HepG2 (cell line): ENCODE measurements around the gene FEV. TPM values are rescaled to one million over a fixed set of nuclear protein-coding genes. Genes with fewer than 3 reads are reported as not detected.

Experiments
- ATF5 ChIP-seq: sonication (generic); formaldehyde crosslinking; IDR thresholded peaks from 2 replicates; pipeline ENCODE4 v1.4.0; 2020; ENCODE audit warnings: mild to moderate bottlenecking, low read depth, missing genetic modification reagents
- BCL6 ChIP-seq: IDR thresholded peaks from 2 replicates; pipeline ENCODE4 v1.6.1; 2016; ENCODE audit warnings: missing genetic modification reagents, missing compliant biosample characterization
- CEBPZ ChIP-seq: IDR thresholded peaks from 2 replicates; pipeline ENCODE4 v1.6.1; 2012; ENCODE audit warnings: low read length, improper control_type of control experiment
- EEA1 ChIP-seq: sonication (generic); formaldehyde crosslinking; IDR thresholded peaks from 2 replicates; pipeline ENCODE4 v1.5.1; 2020; ENCODE audit warnings: mild to moderate bottlenecking, missing genetic modification reagents, borderline replicate concordance
- ESRRA ChIP-seq: sonication (generic); formaldehyde crosslinking; IDR thresholded peaks from 2 replicates; pipeline ENCODE4 v1.5.1; 2020; ENCODE audit warnings: mild to moderate bottlenecking, low read depth, missing genetic modification reagents
- HNF1B ChIP-seq: sonication (generic); formaldehyde crosslinking; IDR thresholded peaks from 2 replicates; pipeline ENCODE4 v1.5.1; 2020; ENCODE audit warnings: mild to moderate bottlenecking, moderate library complexity, missing genetic modification reagents
- HOXA9 ChIP-seq: sonication (generic); formaldehyde crosslinking; IDR thresholded peaks from 2 replicates; pipeline ENCODE4 v1.8.1; 2022; ENCODE audit warnings: missing genetic modification reagents, mild to moderate bottlenecking, moderate library complexity, borderline replicate concordance
- LBX2 ChIP-seq: sonication (generic); formaldehyde crosslinking; IDR thresholded peaks from 2 replicates; pipeline ENCODE4 v1.5.0; 2020; ENCODE audit warnings: missing genetic modification reagents, mild to moderate bottlenecking, borderline replicate concordance
- MTA3 ChIP-seq: sonication (generic); formaldehyde crosslinking; IDR thresholded peaks from 2 replicates; pipeline ENCODE4 v1.4.0; 2020; ENCODE audit warnings: missing genetic modification reagents
- NFKBIZ ChIP-seq: IDR thresholded peaks from 2 replicates; pipeline ENCODE4 v1.6.1; 2018; ENCODE audit warnings: missing genetic modification reagents, missing compliant biosample characterization
- NR0B2 ChIP-seq: sonication (generic); formaldehyde crosslinking; IDR thresholded peaks from 2 replicates; pipeline ENCODE4 v1.4.0; 2020; ENCODE audit warnings: mild to moderate bottlenecking, missing genetic modification reagents
- PHF21A ChIP-seq: sonication (generic); formaldehyde crosslinking; IDR thresholded peaks from 2 replicates; pipeline ENCODE4 v1.5.0; 2020; ENCODE audit warnings: mild to moderate bottlenecking, missing genetic modification reagents
- RNF2 ChIP-seq: fragments of 450-650 bp; conservative IDR thresholded peaks from 2 replicates; pipeline ENCODE4 v1.6.1; 2016; ENCODE audit warnings: low read depth
- SRY ChIP-seq: sonication (generic); formaldehyde crosslinking; IDR thresholded peaks from 2 replicates; pipeline ENCODE4 v1.8.0; 2022; ENCODE audit warnings: mild to moderate bottlenecking, missing genetic modification reagents
- TERF1 ChIP-seq: sonication (generic); formaldehyde crosslinking; IDR thresholded peaks from 2 replicates; pipeline ENCODE4 v1.8.0; 2022; ENCODE audit warnings: mild to moderate bottlenecking, missing genetic modification reagents, moderate library complexity
- TFE3 ChIP-seq: IDR thresholded peaks from 2 replicates; pipeline ENCODE4 v1.6.1; 2016
- XBP1 ChIP-seq: sonication (generic); formaldehyde crosslinking; IDR thresholded peaks from 2 replicates; pipeline ENCODE4 v1.5.0; 2020; ENCODE audit warnings: missing genetic modification reagents
- ZKSCAN5 ChIP-seq: sonication (generic); formaldehyde crosslinking; IDR thresholded peaks from 2 replicates; pipeline ENCODE4 v1.5.1; 2020; ENCODE audit warnings: mild to moderate bottlenecking, missing genetic modification reagents
- ZSCAN22 ChIP-seq: sonication (generic); formaldehyde crosslinking; IDR thresholded peaks from 2 replicates; pipeline ENCODE4 v1.4.0; 2020; ENCODE audit warnings: mild to moderate bottlenecking, missing genetic modification reagents
- polyA plus RNA-seq, 8 experiments: library from polyadenylated mRNA; depleted of rRNA in 3 of 8; stranded (reverse) in 7 of 8; unstranded in 1 of 8; fragments of >200 nt; fragmentation: Illumina TruSeq in 4 of 8; extraction: Trizol in 4 of 8; gene quantifications; 2 replicates each; pipeline versions ENCODE4 v1.2.1 to v1.2.3, GENCODE V29; 2011 to 2016; ENCODE audit warnings: low read depth in 4 of 8, missing spikeins in 1 of 8, mixed read lengths in 1 of 8; ENCODE audit not compliant: insufficient read depth in 1 of 8
- total RNA-seq, 5 experiments: library from RNA; depleted of rRNA; stranded (reverse); fragments of >200 nt; fragmentation: Illumina TruSeq; extraction: Trizol; gene quantifications; 2 replicates each; pipeline ENCODE4 v1.2.3, GENCODE V29; 2016; ENCODE audit warnings: low read depth in 1 of 5

FEV gene
- total and polyA plus RNA-seq, 2 of the 13 experiments (the other 11 are each of a cell fraction or from before 2014, with no cell fraction given) = not detected

- no peak for TF ChIP-seq MTA3 (CRISPR knock-in tag)
- TF ChIP-seq CEBPZ = no peak
- TF ChIP-seq ATF5 = no peak
- TF ChIP-seq XBP1 (CRISPR knock-in tag) = no peak
- no peak for TF ChIP-seq TERF1
- no peak for TF ChIP-seq NR0B2 (CRISPR knock-in tag)
- TF ChIP-seq HOXA9 (CRISPR knock-in tag) = no peak
- TF ChIP-seq TFE3 = peak; percentile 48; the same call in 1 of the 2 replicates
- TF ChIP-seq LBX2 (CRISPR knock-in tag) = 0 out of 2 replicates have a peak, but pooled peaks have one; percentile 22
- peak; percentile 98 for TF ChIP-seq BCL6 (CRISPR knock-in tag)
- peak; percentile 51; the same call in 1 of the 2 replicates for TF ChIP-seq RNF2
- TF ChIP-seq SRY (CRISPR knock-in tag) = no peak
- TF ChIP-seq HNF1B (CRISPR knock-in tag) = peak; percentile 97
- TF ChIP-seq ZSCAN22 (CRISPR knock-in tag) = no peak
- no peak for TF ChIP-seq NFKBIZ (CRISPR knock-in tag)
- peak; percentile 24; the same call in 1 of the 2 replicates for TF ChIP-seq ESRRA (CRISPR knock-in tag)
- peak; percentile 95 for TF ChIP-seq PHF21A (CRISPR knock-in tag)
- 0 out of 2 replicates have a peak, but pooled peaks have one; percentile 53 for TF ChIP-seq EEA1 (CRISPR knock-in tag)
- TF ChIP-seq ZKSCAN5 (CRISPR knock-in tag) = no peak
These were observed 16.8 kb upstream of the FEV start (continued) for GRCh38 chr2:219001577-219002394.
